ENCODE results near the gene ZNF22. TPM values are rescaled to one million over a fixed set of nuclear protein-coding genes. Genes with fewer than 3 reads are reported as not detected.

ZNF22 gene
- 10 to 100 TPM; 12.9 to 21.8 (median 20.0) TPM for total RNA-seq
- 10 to 100 TPM; 12.6 to 18.9 TPM for polyA plus RNA-seq

DNA sequence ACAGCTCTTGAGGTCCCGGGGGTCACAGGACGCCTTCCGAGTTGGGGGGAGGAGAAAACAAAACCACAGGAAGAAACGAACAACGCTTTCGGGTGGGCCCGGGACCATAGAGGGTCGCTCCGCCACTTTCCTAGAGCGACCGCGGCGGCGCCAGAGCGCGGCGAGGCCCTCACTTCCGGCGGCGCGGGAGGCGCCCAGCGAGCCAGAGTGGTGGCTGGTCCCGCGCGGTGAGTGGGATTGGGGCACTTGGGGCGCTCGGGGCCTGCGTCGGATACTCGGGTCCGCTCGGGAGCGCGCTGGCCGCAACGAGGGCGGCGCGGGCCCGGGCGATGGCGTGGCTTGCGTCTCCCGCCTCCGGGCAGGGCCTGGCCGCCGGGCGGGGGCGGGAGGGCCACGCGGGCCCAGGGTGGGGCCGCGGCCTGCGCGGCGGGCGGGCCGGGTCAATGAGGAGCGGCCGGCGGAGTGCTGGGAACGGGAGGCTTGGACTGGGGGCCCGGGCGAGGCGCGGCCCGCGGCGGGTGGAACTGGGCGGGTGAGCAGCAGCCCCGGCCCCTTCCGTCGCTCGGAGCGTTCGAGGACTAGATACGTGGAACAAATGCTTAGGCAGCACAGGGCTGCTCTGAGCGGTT, at the start of gene ZNF22:
Gene ZNF22 (plus strand): TSS at position 172 of the 629 bp plus-strand sequence. CDS start 2,446 bp downstream, outside the sequence.
- peak within 1 kb of the TSS; percentile 47 to 68 (median 60) for H3K4me3 ChIP-seq
- peak within 1 kb of the TSS; percentile 87 to 96 (median 95) for H3K27ac ChIP-seq
- intact Hi-C loops (cut with DNase I), result no loop called here
- DNase-seq (peak; percentile 54 to 87 (median 66)), FAIRE-seq (no peak), ATAC-seq (peak; percentile 54 to 68 (median 60))
- TF ChIP-seq, protein P1, sequence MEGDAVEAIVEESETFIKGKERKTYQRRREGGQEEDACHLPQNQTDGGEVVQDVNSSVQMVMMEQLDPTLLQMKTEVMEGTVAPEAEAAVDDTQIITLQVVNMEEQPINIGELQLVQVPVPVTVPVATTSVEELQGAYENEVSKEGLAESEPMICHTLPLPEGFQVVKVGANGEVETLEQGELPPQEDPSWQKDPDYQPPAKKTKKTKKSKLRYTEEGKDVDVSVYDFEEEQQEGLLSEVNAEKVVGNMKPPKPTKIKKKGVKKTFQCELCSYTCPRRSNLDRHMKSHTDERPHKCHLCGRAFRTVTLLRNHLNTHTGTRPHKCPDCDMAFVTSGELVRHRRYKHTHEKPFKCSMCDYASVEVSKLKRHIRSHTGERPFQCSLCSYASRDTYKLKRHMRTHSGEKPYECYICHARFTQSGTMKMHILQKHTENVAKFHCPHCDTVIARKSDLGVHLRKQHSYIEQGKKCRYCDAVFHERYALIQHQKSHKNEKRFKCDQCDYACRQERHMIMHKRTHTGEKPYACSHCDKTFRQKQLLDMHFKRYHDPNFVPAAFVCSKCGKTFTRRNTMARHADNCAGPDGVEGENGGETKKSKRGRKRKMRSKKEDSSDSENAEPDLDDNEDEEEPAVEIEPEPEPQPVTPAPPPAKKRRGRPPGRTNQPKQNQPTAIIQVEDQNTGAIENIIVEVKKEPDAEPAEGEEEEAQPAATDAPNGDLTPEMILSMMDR (IDR thresholded peaks at IDR 0.05), result no peak
- H3K27me3 ChIP-seq, result no peaks in the 10 kb centered on the region
- 1 to 2% methylated on average over 48 to 79 of the region's 79 CpGs for WGBS, 2 donors
- no peaks in the 10 kb centered on the region for H3K9me3 ChIP-seq
- peaks cover 0 to 10% (median 0%) of the 10 kb centered on the region in 3 donors for H3K36me3 ChIP-seq
- peaks cover 24 to 45% (median 38%) of the 10 kb centered on the region in 3 donors for H3K4me1 ChIP-seq

DNA sequence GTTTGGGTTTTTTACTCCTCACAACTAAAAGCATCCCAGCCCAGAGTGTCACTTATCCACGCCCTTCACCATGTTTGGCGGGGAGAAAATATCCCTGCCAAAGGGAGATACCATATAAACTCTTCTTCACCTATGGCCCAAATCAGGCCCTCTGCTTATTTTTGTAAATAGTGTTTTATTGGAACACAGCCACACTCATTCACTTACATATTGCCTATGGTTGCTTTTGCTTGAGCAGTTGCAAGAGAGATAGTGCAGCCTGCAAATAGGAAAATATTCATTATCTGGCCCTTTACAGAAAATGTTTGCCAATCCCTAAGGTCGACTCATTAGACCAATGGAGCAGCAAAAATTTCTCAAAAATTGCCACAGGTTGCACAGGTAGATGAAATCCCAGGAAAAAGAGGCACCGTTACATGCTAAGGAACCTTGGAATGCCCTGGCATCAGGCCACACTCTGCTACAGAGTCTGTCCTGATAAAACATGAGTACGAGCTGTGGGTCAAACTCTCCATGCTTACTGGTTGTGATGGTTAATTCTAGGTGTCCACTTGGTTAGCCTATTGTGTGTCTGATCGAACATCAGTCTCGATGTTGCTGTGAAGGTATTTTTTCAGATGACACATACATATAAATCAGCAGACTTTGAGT, 49.0 kb upstream of the ZNF22 start:
- H3K9me3 ChIP-seq, result no peaks in the 10 kb centered on the region
- H3K27me3 ChIP-seq, result no peaks in the 10 kb centered on the region
- DNase-seq (peak in 1 of 6 donors; percentile 10), ATAC-seq (no peak), FAIRE-seq (no peak)
- no peak overlapping the region for H3K27ac ChIP-seq
- TF ChIP-seq, protein P1 (IDR thresholded peaks at IDR 0.05), result no peak
- H3K36me3 ChIP-seq, result peaks cover 0 to 5% (median 0%) of the 10 kb centered on the region in 3 donors
- 83 to 84% methylated on average over 7 of the region's 7 CpGs for WGBS, 2 donors
- intact Hi-C loops (cut with DNase I), result no loop called here
- H3K4me1 ChIP-seq, result peaks cover 0 to 8% (median 0%) of the 10 kb centered on the region in 3 donors
- H3K4me3 ChIP-seq, result no peak overlapping the region

DNA sequence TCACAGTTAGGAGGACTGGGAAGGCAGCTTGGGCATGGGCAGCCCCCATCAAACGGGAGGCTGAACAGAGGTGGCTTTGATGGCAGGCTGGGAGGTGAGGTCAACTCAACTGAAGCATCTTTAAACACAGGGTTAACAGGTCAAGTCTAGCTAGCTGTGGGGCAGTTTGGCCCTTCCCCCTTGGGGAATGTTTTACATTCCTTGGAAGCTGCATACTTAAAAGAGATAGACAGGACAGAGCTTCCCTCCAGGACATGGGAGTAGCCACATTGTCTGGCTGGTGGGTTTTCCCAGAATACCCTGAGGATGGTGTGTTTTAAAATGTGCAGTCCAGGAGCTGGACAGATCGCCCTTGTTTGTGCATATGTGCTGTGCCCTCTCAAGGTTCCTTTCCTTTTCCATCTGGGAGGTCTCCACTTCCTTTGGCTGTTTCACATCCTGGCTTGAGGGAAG, 47.9 kb upstream of the ZNF22 start:
- TF ChIP-seq, protein P1 (IDR thresholded peaks at IDR 0.05), result no peak
- peaks cover 0 to 5% (median 0%) of the 10 kb centered on the region in 3 donors for H3K36me3 ChIP-seq
- FAIRE-seq (no peak), DNase-seq (peak in 1 of 6 donors; percentile 5), ATAC-seq (no peak)
- intact Hi-C loops (cut with DNase I), result no loop called here
- H3K4me1 ChIP-seq, result peaks cover 2 to 13% (median 3%) of the 10 kb centered on the region in 3 donors
- 71 to 74% methylated on average over 2 of the region's 2 CpGs for WGBS, 2 donors
- H3K27ac ChIP-seq, result no peak overlapping the region
- no peaks in the 10 kb centered on the region for H3K27me3 ChIP-seq
- H3K4me3 ChIP-seq, result no peak overlapping the region
- H3K9me3 ChIP-seq, result no peaks in the 10 kb centered on the region

DNA sequence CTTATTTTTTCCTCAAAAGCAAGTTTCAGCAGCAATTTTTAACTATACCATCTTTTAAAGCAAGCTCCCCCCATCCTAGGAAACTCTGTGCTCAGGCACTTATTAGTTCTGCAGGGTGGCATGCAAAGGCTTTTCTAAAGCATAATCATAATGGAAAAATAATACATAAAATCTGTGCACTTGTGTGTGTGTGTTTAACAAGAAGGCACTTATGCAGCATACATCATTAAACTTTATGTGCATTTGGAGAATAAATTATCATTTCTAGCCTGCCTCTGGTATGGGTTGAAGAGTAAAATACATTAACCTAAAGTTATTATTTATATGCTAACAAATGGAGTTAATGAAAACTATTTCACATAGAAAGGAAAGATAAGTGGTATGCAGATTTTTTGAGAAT, 46.7 kb upstream of the ZNF22 start:
- H3K9me3 ChIP-seq, result no peaks in the 10 kb centered on the region
- no peak overlapping the region for H3K4me3 ChIP-seq
- no peaks in the 10 kb centered on the region for H3K27me3 ChIP-seq
- DNase-seq, result no peak
- FAIRE-seq, result no peak
- H3K4me1 ChIP-seq, result peaks cover 7 to 21% (median 13%) of the 10 kb centered on the region in 3 donors
- H3K36me3 ChIP-seq, result peaks cover 0 to 5% (median 0%) of the 10 kb centered on the region in 3 donors
- H3K27ac ChIP-seq, result no peak overlapping the region
- TF ChIP-seq, protein P1 (IDR thresholded peaks at IDR 0.05), result no peak
- intact Hi-C loops (cut with DNase I), result no loop called here
- ATAC-seq, result no peak
